Hepatocyte (in vitro differentiated cells): ENCODE data around the gene SLC25A25. TPM values are rescaled to one million over a fixed set of nuclear protein-coding genes. Genes with fewer than 3 reads are reported as not detected.

Source experiments
- DNase-seq: peaks from one replicate; pipeline ENCODE4 v3.0.0-alpha.2; 2016; ENCODE audit warnings: low spot score
- H2AFZ ChIP-seq: fragments of 200-600 bp; sonication (generic); 2 replicates; pipeline ENCODE4 v1.6.0; 2016; ENCODE audit warnings: antibody characterized with exemption, mild to moderate bottlenecking
- H3K27ac ChIP-seq: fragments of 200-600 bp; sonication (generic); 2 replicates; pipeline ENCODE4 v1.5.1; 2016; ENCODE audit warnings: mild to moderate bottlenecking
- H3K27me3 ChIP-seq: fragments of 200-600 bp; sonication (generic); 2 replicates; pipeline ENCODE4 v1.6.1; 2016
- H3K36me3 ChIP-seq: fragments of 200-600 bp; sonication (generic); replicated peaks from 2 replicates; pipeline ENCODE4 v1.5.1; 2016; ENCODE audit warnings: low read depth; ENCODE audit not compliant: insufficient read depth
- H3K4me1 ChIP-seq: fragments of 200-600 bp; sonication (generic); 2 replicates; pipeline ENCODE4 v1.5.1; 2016; ENCODE audit warnings: mild to moderate bottlenecking, moderate library complexity; ENCODE audit not compliant: insufficient read depth
- H3K4me2 ChIP-seq: fragments of 200-600 bp; sonication (generic); 2 replicates; pipeline ENCODE4 v1.6.0; 2016
- H3K4me3 ChIP-seq: fragments of 200-600 bp; sonication (generic); 2 replicates; pipeline ENCODE4 v1.5.1; 2016; ENCODE audit warnings: mild to moderate bottlenecking
- H3K79me2 ChIP-seq: fragments of 200-600 bp; sonication (generic); 2 replicates; pipeline ENCODE4 v1.6.0; 2017; ENCODE audit warnings: mild to moderate bottlenecking
- H3K9me2 ChIP-seq: fragments of 200-600 bp; sonication (generic); replicated peaks from 2 replicates; pipeline ENCODE4 v1.6.0; 2017; ENCODE audit warnings: mild to moderate bottlenecking; ENCODE audit not compliant: insufficient read depth
- H3K9me3 ChIP-seq: fragments of 200-600 bp; sonication (generic); 2 replicates; pipeline ENCODE4 v1.5.1; 2016; ENCODE audit warnings: low read depth, mild to moderate bottlenecking
- H4K20me1 ChIP-seq: fragments of 200-600 bp; sonication (generic); 2 replicates; pipeline ENCODE4 v1.6.0; 2016; ENCODE audit warnings: mild to moderate bottlenecking; ENCODE audit not compliant: insufficient read depth, poor library complexity, severe bottlenecking
- EZH2 ChIP-seq: fragments of 200-600 bp; sonication (generic); IDR thresholded peaks from 2 replicates; pipeline ENCODE4 v1.6.1; 2016; ENCODE audit warnings: antibody characterized with exemption, mild to moderate bottlenecking, borderline replicate concordance
- EZH2phosphoT487 ChIP-seq: fragments of 200-600 bp; sonication (generic); IDR thresholded peaks from one replicate; pipeline ENCODE4 v1.6.1; 2018; ENCODE audit warnings: antibody characterized with exemption, mild to moderate bottlenecking, low read depth, moderate library complexity; ENCODE audit not compliant: unreplicated experiment, severe bottlenecking
- WGBS: methylation state at CpG from one replicate; pipeline ENCODE4 v1.1.6; 2016; ENCODE audit warnings: low lambda C conversion rate; ENCODE audit errors: missing lambda C conversion rate; 5-methylcytosine and 5-hydroxymethylcytosine counted together
- polyA plus RNA-seq: library from polyadenylated mRNA; unstranded; fragments of >200 nt; fragmentation: Nextera tagmentation; extraction: Ambion mirVana; gene quantifications from 2 replicates; pipeline ENCODE4 v1.2.1, GENCODE V29; 2016
- total RNA-seq: library from RNA; depleted of rRNA; stranded (reverse); fragments of >200 nt; gene quantifications from 2 replicates; pipeline ENCODE4 v1.2.3, GENCODE V29; 2014
- TF ChIP-seq, protein P1 (sequence below): fragments of 200-600 bp; sonication (generic); IDR thresholded peaks from 2 replicates; pipeline ENCODE4 v1.5.1; 2016; ENCODE audit warnings: antibody characterized with exemption, mild to moderate bottlenecking; ENCODE audit not compliant: poor library complexity

Gene SLC25A25
- total and polyA plus RNA-seq, 2 experiments from 2014 or later, result 51.0 to 62.3 TPM

DNA sequence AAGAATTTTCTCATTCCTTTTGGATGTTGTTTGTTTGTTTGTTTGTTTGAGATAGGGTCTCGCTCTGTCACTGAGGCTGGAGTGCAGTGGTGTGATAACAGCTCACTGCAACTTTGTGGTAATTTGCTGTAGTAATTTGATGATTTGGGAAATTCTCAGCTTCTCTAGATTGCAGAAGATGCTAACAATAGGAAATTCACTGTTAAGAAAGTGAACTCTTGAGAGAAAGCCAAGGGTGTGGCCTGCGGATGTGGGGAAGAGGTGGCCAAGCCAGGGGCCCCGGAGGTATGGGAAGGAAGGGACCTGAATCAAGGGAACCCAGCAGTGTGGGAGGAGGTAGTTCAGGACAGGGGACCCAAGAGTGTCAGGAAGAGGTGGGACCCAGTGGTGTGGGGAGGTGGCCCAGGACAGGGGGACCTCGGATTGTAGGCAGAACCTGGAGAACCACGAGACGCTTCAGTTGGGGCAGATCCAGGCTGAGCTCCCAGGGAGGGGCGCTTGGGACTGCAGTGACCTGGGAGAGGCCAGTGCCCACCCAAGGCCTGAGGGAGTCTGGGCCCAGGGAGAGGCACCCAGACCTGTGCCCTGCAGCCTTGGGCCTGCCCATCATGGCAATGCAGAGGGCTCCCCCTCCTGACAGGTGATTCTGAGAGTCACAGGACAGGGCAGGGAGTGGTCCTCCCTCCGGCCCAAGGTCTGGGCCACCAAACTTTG lies 75.7 kb downstream of the SLC25A25 start:
- no peak for DNase-seq
- Histone ChIP-seq H3K36me3 (no peaks in the 10 kb centered on the region), H3K9me3 (no peaks in the 10 kb centered on the region), H3K4me1 (peaks cover 1% of the 10 kb centered on the region), H2AFZ (no peak overlapping the region), H3K4me2 (no peak overlapping the region), H3K27ac (no peak overlapping the region), H3K9me2 (no peaks in the 10 kb centered on the region), H3K27me3 (no peaks in the 10 kb centered on the region), H3K4me3 (no peak overlapping the region), H3K79me2 (no peaks in the 10 kb centered on the region), H4K20me1 (no peaks in the 10 kb centered on the region)
- WGBS, result 90% methylated on average over 7 of the region's 8 CpGs
- TF ChIP-seq EZH2phosphoT487 (no peak), EZH2 (no peak)
- TF ChIP-seq, protein P1, sequence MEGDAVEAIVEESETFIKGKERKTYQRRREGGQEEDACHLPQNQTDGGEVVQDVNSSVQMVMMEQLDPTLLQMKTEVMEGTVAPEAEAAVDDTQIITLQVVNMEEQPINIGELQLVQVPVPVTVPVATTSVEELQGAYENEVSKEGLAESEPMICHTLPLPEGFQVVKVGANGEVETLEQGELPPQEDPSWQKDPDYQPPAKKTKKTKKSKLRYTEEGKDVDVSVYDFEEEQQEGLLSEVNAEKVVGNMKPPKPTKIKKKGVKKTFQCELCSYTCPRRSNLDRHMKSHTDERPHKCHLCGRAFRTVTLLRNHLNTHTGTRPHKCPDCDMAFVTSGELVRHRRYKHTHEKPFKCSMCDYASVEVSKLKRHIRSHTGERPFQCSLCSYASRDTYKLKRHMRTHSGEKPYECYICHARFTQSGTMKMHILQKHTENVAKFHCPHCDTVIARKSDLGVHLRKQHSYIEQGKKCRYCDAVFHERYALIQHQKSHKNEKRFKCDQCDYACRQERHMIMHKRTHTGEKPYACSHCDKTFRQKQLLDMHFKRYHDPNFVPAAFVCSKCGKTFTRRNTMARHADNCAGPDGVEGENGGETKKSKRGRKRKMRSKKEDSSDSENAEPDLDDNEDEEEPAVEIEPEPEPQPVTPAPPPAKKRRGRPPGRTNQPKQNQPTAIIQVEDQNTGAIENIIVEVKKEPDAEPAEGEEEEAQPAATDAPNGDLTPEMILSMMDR, result no peak

GRCh38 chr9:128144239-128145181 lies 76.5 kb downstream of the SLC25A25 start:
- H3K9me2 ChIP-seq, result no peaks in the 10 kb centered on the region
- no peak for DNase-seq
- H3K4me3 ChIP-seq, result no peak overlapping the region
- no peak overlapping the region for H2AFZ ChIP-seq
- WGBS, result 90% methylated on average over 16 of the region's 22 CpGs
- no peak overlapping the region for H3K4me2 ChIP-seq
- TF ChIP-seq EZH2phosphoT487, result no peak
- TF ChIP-seq, protein P1, result no peak
- no peak for TF ChIP-seq EZH2
- H3K27me3 ChIP-seq, result no peaks in the 10 kb centered on the region
- peaks cover 10% of the 10 kb centered on the region for H3K4me1 ChIP-seq
- no peak overlapping the region for H3K27ac ChIP-seq
- H3K9me3 ChIP-seq, result no peaks in the 10 kb centered on the region
- H3K79me2 ChIP-seq, result no peaks in the 10 kb centered on the region
- H3K36me3 ChIP-seq, result no peaks in the 10 kb centered on the region
- no peaks in the 10 kb centered on the region for H4K20me1 ChIP-seq

DNA sequence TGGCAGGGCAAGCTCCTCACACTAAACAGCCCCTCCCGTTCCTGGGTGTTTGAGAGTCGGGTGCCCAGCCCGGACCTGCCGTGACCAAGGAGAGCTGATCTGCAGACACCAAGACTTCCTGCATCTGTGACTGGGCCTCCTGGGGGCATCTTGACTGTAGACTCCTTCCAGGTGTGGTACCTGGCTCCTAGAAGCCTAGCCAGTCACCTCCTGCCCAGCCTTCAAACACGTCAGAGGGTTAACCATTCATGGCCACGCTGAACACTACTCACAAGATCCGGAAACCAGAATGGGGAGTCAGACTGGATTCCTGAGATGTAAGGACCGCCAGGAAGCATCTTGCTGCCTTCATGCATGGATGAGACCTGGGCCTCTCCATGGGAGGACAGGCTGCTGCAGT lies 77.5 kb downstream of the SLC25A25 start:
- Histone ChIP-seq H3K4me1 (peaks cover 10% of the 10 kb centered on the region), H3K27ac (no peak overlapping the region), H2AFZ (no peak overlapping the region), H3K36me3 (no peaks in the 10 kb centered on the region), H3K27me3 (no peaks in the 10 kb centered on the region), H3K4me3 (no peak overlapping the region), H3K4me2 (no peak overlapping the region), H4K20me1 (no peaks in the 10 kb centered on the region), H3K9me3 (no peaks in the 10 kb centered on the region), H3K9me2 (no peaks in the 10 kb centered on the region), H3K79me2 (no peaks in the 10 kb centered on the region)
- TF ChIP-seq EZH2 (no peak), EZH2phosphoT487 (no peak)
- TF ChIP-seq, protein P1, result no peak
- no peak for DNase-seq
- WGBS, result 74% methylated on average over 8 of the region's 8 CpGs
